HG03521 (cell line): Measurements from ENCODE around the gene RUFY3.
"Not testable (repeated sequence)": the region's sequence is repeated elsewhere in the genome, so short reads cannot be mapped to it uniquely, and the experiment has no call there.

ENCODE experiments used
- ATAC-seq: cut with Tn5 transposase; IDR thresholded peaks from one replicate; pipeline ENCODE4 v1.9.1; 2021; ENCODE audit warnings: mild to moderate bottlenecking, moderate library complexity; ENCODE audit not compliant: unreplicated experiment

The RUFY3 gene

DNA sequence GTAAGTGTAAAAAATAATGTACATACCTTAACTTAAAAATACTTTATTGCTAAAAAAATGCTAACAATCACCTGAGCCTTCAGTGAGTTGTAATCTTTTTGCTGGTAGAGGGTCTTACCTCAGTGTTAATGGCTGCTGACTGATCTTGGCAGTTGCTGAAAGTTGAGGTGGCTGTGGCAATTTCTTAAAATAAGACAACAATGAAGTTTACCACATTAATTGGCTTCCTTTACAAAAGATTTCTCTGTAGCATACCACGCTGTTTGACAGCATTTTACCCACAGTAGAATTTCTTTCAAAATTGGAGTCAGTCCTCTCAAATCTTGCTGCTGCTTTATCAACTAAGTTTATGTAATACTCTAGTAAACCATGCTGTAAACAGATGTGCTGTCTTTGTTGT lies 47.6 kb downstream of the RUFY3 start:
- ATAC-seq, result not testable (repeated sequence)

DNA sequence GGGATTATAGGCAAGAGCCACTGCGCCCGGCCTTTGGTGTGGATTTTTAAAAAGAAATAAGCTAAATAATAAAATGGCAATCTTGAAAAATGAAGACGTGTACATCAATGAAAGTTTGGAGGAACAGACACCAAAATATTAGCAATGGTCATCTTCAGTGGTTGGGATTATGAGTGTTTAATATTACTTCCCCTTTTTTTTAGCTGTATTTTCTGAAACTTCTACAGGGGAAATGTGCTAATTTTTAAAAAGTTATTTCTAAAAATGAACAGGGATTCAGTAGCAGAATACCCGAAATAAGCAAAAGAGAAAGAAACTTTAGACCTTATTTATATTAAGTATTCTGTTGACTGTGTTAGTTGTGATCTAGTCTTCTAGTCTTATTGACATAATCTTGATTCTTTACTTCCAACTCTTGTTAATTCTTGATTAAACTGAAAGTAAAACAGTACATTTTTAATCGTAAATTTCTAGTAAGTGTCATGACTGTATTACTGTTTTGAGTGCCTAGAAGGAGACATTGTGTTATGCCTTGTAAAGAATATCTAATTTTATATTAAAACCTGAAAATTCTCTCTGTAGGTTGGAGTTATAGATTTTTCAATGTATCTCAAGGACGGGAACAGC lies 51.3 kb downstream of the RUFY3 start:
- ATAC-seq, result no peak

DNA sequence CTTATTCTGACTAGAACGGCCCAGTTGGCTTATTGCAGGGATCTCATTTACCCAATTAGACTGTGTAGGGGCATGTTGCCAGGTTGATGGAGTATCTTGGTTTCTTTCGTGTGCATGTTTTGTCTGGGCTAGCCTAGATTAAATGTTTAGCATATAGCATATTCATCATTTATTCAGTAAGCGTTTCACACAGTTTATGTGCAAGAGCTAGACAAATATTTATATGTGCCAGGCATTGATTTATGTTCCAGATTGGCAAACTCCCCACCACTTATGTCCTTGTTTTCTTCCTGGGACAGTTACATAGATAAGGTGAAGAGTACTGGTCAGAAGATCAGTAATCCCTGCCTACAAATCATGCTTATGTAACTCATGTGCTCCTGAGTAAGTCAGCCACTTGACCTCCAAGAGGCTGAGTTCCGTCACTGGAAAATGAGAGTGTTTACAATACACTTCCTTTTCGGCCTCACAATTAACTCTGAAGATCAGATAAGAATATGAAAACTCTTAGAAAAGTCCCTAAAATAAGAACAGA lies 57.2 kb downstream of the RUFY3 start:
- no peak for ATAC-seq

DNA sequence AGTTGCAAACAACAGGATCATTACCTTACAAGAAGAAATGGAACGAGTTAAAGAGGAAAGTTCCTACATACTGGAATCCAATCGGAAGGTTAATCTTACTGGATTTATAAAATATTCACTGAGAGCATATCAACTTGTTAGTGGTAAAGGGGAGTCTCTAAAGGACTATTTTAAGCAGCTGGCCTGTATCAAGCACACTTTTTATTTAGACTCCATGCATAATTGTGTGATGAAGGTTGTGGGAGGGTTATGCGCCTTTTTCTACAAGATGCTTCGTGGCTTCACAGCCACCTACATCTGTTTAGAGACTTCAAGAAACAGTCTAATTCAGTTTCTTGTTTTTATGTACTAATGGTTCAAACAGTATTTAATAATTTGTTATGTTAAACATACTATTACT lies 61.3 kb downstream of the RUFY3 start:
- ATAC-seq, result no peak

DNA sequence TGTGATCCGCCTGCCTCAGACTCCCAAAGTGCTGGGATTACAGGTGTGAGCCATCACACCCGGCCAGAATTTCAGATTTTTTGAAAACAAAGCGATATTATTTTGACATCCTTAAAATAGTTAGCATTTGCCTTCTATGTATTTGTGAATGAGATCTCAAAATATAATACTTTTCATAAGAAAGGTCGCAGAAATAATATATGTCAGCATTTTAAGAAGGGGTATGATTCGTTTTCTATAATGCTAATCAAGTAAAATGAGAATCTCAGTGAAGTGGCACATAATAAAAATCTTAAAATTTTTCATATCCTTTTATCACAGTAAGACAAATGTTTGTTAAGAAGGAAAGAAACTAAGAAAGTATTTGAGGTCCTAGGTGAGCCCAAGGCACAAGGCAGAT lies 65.7 kb downstream of the RUFY3 start:
- ATAC-seq, result no peak

DNA sequence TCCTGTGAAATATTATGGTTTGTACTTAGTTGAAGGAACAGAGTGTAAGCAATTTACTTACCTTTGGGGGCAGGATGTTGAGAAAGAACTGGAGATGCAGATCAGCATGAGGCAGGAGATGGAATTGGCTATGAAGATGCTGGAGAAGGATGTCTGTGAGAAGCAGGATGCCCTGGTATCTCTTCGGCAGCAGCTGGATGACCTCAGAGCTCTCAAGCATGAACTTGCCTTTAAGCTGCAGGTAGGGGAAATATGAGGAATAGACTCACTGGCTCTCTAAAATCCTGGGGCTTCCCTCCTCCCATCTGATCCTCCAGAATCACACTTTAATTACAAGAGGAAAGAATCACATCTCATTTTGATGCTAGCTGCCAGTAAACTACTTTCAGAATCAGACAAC lies 67.0 kb downstream of the RUFY3 start:
- ATAC-seq, result no peak

DNA sequence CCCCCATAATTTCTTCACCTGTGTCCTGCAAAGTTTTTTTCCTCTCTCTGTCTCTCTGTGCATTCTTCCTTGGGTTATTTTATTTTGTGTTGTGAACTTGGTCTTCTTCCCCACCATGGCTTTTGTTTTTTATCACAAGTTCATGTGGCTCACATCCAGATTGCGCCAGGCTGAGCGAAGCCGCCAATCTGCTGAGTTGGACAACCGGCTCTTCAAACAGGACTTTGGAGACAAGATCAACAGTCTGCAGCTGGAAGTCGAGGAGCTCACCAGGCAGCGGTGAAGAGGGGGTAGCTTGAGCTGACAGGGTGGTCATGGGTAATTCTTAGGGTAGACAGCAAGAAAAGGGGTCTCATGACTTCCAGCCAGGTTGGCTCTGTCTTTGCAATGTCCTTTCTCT lies 71.9 kb downstream of the RUFY3 start:
- ATAC-seq, result no peak

DNA sequence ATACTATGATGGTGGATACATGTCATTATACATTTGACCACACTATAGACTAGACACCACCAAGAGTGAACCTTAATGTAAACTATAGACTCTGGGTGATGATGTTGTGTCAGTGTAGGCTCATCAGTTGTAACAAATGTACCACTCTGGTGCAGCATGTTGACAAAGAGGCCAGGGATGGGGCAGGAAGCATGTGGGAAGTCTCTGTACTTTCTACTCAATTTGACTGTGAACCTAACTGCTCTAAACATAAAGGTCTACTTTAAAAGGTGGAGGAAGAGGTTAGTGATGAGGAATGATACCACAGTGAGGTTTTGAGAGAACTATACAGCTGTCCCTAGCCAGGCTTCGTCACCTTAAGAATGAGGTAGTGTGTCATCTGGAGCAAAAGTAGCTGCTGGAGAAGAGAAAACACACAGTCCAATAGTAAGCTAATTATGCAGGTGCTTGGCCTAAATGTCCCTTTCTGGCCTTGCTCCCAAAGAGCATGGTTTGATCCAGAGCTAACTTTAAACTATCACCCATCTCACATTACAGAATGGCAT lies 79.6 kb downstream of the RUFY3 start:
- ATAC-seq, result no peak

DNA sequence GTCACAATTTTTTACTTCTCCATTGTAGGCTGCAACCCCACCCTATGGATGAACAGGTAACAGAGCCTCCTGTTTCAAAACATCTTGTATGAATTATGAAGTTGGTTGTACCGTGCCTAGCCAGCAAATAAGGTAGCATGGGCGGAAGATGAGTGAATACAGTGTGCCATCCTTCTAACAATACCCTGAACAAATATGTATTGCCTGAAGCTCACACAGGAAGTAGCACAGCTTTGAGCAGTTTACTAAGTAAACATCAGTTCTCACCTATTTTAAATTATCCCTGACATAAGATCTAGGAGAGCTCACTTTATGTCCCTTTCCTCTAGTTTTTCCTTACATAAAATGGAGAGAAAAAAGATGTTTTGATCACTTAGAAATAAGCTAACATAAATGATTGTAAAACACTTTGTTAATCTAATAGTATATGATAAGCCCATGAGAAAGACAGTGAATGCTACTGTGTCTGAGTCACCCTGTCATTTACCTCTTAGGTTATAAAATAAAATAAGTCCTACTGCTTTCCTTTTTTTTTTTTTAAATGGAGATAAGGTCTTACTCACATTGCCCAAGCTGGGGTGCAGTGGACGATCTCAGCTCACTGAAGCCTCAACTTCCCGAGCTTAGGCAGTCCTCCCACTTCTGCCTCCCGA lies 81.3 kb downstream of the RUFY3 start:
- ATAC-seq, result no peak

DNA sequence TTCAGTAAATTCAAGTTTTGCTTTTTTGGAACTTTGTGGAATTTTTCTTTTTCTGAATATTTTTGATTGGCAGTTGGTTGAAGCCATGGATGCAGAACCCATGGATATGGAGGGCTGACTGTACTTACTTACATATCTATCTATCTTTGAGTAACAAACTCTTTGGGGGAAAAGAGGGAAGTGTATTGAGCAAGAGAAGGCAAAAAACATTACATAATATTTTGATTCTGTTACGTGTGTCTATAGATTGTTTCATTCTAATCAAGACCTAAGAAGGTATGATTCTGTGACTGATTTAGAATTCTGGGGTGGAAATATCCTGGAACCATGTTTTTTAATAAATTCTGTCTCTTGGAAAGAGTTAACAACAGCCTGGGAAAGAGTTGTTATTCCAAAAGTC lies 86.4 kb downstream of the RUFY3 start:
- no peak for ATAC-seq

DNA sequence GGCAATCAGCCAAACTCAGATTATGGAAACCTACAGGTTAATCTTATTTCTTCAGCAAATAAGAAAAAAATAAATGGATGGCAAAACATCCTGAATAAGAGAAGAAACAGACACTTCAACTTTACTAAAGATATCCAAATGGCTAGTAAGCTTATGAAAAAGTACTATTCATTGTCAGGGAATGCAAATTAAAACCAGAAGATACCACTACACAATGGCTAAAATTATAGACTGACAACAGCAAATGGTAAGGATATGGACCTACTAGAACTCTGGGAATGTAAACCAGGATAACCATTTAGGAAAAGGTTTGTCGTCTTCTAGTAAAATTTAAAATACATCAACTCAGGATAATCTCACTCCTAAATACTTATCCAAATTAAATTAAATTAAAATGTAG lies 93.6 kb downstream of the RUFY3 start:
- no peak for ATAC-seq

DNA sequence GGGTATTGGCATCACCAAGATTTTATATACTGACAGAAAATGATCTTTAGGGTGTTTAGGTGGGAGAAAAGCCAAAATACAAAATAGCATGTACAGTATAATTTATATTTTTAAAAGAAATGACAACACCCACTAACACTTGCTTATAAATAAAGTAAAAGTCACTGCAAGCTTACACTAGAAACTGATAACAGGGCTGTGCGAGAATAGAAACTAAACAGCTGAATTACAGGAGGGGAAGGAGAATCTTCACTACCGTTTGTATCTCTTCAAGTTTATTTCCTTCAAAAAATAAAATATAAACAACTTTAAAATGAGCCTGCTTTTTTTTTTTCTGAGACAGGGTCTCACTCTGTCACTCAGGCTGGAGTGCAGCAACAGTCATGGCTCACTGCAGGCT lies 95.1 kb downstream of the RUFY3 start:
- no peak for ATAC-seq

DNA sequence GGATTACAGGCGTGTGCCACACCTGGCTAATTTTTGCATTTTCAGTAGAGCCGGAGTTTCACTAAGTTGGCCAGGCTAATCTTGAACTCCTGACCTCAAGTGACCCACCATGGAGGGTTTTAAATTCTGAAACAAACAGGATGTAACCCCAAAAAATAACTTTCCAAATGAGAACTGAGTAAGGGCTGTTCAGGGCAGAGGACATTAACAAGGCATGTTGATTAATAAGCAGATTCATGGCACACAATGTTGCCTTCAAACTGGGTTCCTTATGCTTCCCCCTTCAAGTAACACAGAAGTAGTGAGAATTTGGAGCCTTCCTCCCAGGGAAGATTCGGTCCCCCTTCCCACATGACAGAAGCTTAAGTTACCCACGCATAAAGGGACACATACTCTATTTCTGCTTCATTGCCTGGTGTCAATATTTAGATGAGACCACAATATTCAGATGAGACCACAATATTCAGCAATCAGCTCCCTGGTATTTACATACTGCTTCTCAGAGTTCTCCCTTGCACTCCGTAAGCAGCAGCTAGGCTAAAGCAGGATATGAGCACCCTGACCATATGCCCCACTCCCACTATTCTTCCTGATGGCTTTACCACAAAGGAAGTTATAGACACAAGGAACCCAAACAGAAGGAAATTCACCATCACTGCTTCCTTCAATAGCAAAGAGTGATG lies 96.5 kb downstream of the RUFY3 start:
- ATAC-seq, result no peak

DNA sequence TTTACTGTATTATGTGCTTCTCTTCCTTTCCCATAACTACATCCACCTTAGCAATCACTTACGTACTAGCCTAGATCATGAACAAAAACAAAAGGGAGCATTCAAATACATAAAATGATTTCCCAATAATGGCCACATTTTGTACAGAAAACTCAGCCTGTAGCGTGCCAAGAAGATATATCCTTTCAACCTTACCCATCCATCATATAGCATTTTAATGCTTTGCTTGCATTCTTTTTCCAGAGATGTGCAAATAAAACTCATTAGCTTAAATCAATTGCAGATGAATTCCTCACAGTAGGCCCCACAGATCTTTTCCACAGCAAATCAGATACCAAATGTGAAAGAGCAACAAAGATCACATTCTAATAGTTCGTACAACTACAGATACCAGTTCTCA lies 97.2 kb downstream of the RUFY3 start:
- ATAC-seq, result no peak

DNA sequence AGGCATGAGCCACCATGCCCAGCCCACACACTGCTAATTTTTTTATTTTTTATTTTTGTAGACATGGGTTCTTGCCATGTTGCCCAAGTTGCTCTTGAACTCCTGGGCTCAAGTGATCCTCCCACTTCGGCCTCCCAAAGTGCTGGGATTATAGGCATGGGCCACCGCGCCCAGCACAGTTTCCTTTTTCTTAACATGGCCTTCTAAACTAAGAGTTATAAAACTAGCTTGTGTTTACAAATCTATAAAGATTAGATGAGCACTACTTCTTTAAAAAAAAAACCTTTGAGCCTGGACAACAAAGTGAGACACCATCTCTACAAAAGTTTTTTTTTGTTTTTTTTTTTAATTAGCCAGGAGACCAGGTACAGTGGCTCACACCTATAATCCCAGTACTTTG lies 107.3 kb downstream of the RUFY3 start:
- no peak for ATAC-seq

DNA sequence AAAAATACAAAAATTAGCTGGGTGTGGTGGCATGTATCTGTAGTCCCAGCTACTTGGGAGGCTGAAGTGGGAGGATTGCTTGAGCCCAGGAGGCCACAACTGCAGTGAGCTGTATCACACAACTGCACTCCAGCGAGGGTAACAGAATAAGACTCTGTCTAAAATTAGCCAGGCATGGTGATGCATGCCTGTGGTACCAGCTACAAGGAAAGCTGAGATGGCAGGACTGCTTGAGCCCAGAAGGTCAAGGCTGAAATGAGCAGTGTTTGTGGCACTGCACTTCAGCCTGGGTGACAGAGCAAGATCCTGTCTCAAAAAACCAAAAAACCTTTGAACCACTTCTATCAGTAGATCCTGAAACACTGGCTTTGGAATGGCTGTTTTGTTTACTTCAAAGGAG lies 107.7 kb downstream of the RUFY3 start:
- no peak for ATAC-seq

DNA sequence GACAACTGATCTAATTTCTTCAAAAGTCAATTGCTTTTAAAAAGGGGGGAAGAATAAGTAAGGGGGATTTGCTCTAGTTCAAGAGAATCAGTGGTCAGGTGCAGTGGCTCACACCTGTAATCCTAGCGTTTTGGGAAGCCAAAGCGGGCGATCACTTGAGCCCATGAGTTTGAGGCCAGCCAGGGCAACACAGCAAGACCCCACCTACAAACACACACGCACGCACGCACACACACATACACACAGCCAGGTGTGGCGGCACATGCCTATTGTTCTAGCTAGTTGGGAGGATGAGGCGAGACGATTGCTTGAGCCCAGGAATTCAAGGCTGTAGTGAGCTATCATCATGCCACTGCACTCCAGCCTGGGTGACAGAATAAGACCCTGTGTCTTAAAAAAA lies 108.3 kb downstream of the RUFY3 start:
- no peak for ATAC-seq

DNA sequence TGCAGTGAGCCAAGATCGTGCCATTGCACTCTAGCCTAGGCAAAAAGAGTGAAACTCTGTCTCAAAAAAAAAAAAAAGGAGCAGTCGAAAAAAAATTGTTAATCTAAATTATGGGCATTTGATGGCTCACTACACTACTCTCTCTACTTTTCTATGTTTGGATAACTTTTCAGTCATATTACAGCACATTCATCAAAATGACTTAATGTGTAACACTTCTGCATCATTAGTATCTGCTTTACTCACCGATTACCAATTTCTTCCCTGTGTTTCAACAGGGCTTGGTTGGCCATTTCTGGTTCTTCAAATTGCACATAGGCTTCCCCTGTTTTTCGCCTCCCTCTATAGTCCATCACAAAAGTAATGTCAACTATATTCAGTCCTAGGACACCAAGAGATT lies 109.5 kb downstream of the RUFY3 start:
- ATAC-seq, result no peak

DNA sequence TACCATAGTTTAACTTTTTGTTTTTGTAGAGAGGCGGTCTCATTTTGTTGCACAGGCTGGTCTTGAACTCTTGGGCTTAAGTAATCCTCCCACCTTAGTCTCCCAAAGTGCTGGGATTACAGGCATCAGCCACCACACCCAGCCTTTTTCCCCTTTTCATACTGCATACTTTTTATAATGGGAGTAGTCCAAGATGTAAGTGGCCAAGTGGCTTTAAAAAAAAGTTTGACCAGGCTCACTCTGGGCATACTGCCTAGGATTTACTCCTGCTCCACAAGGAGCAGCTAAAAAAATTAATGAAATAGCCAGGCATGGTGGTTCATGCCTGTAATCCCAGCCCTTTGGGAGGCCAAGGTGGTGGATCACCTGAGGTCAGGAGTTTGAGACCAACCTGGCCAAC lies 111.9 kb downstream of the RUFY3 start:
- no peak for ATAC-seq

DNA sequence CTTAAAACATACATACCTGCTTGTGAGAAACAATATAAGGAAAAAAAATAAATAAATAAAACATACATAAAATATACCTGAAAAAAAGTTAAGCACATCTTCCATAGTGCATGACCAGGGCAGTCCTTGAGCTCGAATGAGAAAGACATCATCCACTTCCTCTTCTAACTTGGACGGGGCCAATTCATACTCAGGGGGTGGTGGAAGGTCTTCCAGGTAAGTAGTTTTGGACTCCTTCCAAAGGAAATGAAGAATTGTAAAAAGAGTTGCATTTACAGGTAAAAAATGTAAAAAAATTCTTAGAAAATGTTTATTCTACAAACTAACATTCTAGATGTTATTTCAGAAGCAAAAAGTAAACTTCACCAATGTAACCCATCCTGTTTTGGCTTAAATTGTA lies 114.3 kb downstream of the RUFY3 start:
- ATAC-seq, result no peak

DNA sequence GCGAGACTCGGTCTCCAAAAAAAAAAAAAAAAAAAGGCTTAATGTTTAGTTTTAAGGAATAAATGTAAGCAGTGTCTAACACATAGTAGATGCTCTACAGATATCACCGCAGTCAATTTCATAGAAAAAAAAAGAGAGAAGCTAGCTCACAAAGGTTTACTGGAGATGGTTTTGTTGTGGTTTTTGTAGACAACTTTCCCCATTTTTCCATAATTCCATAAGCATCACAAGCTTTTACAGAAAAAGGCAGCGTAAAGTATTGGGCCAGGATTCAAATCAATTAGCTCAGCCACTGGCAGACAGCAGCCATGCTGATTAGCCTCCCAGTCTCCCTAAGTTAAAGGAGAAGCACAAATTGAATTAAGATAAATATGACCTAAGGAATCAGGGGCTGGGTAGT lies 116.4 kb downstream of the RUFY3 start:
- ATAC-seq, result no peak
